Nephron progenitor cell (in vitro differentiated cells): ENCODE results near the gene TUBB4B.
"Not testable (repeated sequence)": the region's sequence is repeated elsewhere in the genome, so short reads cannot be mapped to it uniquely, and the experiment has no call there.

Experiments used
- DNase-seq: peaks from one replicate; pipeline ENCODE4 v3.0.0; 2021
- H3K27ac Mint-ChIP-seq: 2 replicates; pipeline ENCODE4 v1.8.0; 2021; ENCODE audit warnings: mild to moderate bottlenecking, moderate library complexity, mixed read lengths
- H3K27me3 Mint-ChIP-seq: 2 replicates; pipeline ENCODE4 v1.8.0; 2021; ENCODE audit warnings: mild to moderate bottlenecking, low read depth, mixed read lengths; ENCODE audit not compliant: poor library complexity
- H3K36me3 Mint-ChIP-seq: 2 replicates; pipeline ENCODE4 v1.8.0; 2021; ENCODE audit warnings: low read depth, mixed read lengths
- H3K4me1 Mint-ChIP-seq: 2 replicates; pipeline ENCODE4 v1.8.0; 2021; ENCODE audit warnings: mixed read lengths
- H3K4me3 Mint-ChIP-seq: 2 replicates; pipeline ENCODE4 v1.8.0; 2021; ENCODE audit warnings: mild to moderate bottlenecking, moderate library complexity, mixed read lengths
- H3K9me3 Mint-ChIP-seq: 2 replicates; pipeline ENCODE4 v1.8.0; 2021; ENCODE audit warnings: mild to moderate bottlenecking, moderate library complexity, mixed read lengths
- CTCF ChIP-seq: fragments of 200-600 bp; sonication (generic); IDR thresholded peaks from 2 replicates; pipeline ENCODE4 v1.5.0; 2021; ENCODE audit warnings: antibody characterized with exemption

The TUBB4B gene

GRCh38 chr9:137240318-137240840, 708 bp upstream of the TUBB4B start:
- Mint-ChIP-seq H3K36me3 (peaks cover 15% of the 10 kb centered on the region), H3K27me3 (no peaks in the 10 kb centered on the region), H3K4me1 (peaks cover 53% of the 10 kb centered on the region), H3K9me3 (no peaks in the 10 kb centered on the region), H3K4me3 (peak overlapping the region; percentile 81), H3K27ac (no peak overlapping the region)
- peak; percentile 65 for DNase-seq
- TF ChIP-seq CTCF = no peak

- no peak for DNase-seq
- Mint-ChIP-seq H3K27me3 (peaks cover 3% of the 10 kb centered on the region), H3K36me3 (peaks cover 15% of the 10 kb centered on the region), H3K27ac (no peak overlapping the region), H3K4me3 (peak overlapping the region; percentile 89), H3K9me3 (no peaks in the 10 kb centered on the region), H3K4me1 (peaks cover 56% of the 10 kb centered on the region)
- TF ChIP-seq CTCF = no peak
Measured at GRCh38 chr9:137241490-137242268, 592 bp downstream of the TUBB4B start.

- peaks cover 60% of the 10 kb centered on the region for H3K4me1 Mint-ChIP-seq
- peak overlapping the region; percentile 89 for H3K4me3 Mint-ChIP-seq
Measured at GRCh38 chr9:137242269-137243203, 1.4 kb downstream of the TUBB4B start.

GRCh38 chr9:137243266-137243625, 2.2 kb downstream of the TUBB4B start:
- peaks cover 10% of the 10 kb centered on the region for H3K27me3 Mint-ChIP-seq
- not testable (repeated sequence) for H3K9me3 Mint-ChIP-seq, DNase-seq
- peaks cover 59% of the 10 kb centered on the region for H3K4me1 Mint-ChIP-seq
- H3K4me3 Mint-ChIP-seq = peak overlapping the region; percentile 89
- H3K36me3 Mint-ChIP-seq = peaks cover 15% of the 10 kb centered on the region
- H3K27ac Mint-ChIP-seq = peak overlapping the region; percentile 36

More at GRCh38 chr9:137242269-137243203, 1.4 kb downstream of the TUBB4B start:
- Mint-ChIP-seq H3K9me3 (no peaks in the 10 kb centered on the region), H3K36me3 (peaks cover 15% of the 10 kb centered on the region), H3K27ac (peak overlapping the region; percentile 51), H3K27me3 (peaks cover 8% of the 10 kb centered on the region)
- DNase-seq = no peak
- TF ChIP-seq CTCF = no peak

- H3K4me1 Mint-ChIP-seq = peaks cover 53% of the 10 kb centered on the region
- peak overlapping the region; percentile 22 for H3K27ac Mint-ChIP-seq
- no peak for DNase-seq
- peak overlapping the region; percentile 89 for H3K4me3 Mint-ChIP-seq
- no peak for TF ChIP-seq CTCF
- H3K36me3 Mint-ChIP-seq = peaks cover 15% of the 10 kb centered on the region
- H3K9me3 Mint-ChIP-seq = no peaks in the 10 kb centered on the region
- peaks cover 10% of the 10 kb centered on the region for H3K27me3 Mint-ChIP-seq
Measured at GRCh38 chr9:137243626-137244485, 2.8 kb downstream of the TUBB4B start.
